HK-2 (cell line): Measurements from ENCODE around the gene EXTL1.
A peak's percentile ranks its signal among the peaks of the same experiment; 100 is the strongest.
"Not testable (repeated sequence)": the region's sequence is repeated elsewhere in the genome, so short reads cannot be mapped to it uniquely, and the experiment has no call there.

Experiments
- DNase-seq: peaks from one replicate; pipeline ENCODE4 v3.0.0-alpha.2; 2018; ENCODE audit not compliant: unreplicated experiment

EXTL1 gene

GRCh38 chr1:26021647-26022403, at the start of gene EXTL1:
EXTL1 (plus strand) TSS chr1:26021775; CDS start chr1:26022647, 872 bp downstream.
- DNase-seq, result no peak

- DNase-seq, result no peak
Observed at GRCh38 chr1:25971811-25972180, 49.8 kb upstream of the EXTL1 start.

DNA sequence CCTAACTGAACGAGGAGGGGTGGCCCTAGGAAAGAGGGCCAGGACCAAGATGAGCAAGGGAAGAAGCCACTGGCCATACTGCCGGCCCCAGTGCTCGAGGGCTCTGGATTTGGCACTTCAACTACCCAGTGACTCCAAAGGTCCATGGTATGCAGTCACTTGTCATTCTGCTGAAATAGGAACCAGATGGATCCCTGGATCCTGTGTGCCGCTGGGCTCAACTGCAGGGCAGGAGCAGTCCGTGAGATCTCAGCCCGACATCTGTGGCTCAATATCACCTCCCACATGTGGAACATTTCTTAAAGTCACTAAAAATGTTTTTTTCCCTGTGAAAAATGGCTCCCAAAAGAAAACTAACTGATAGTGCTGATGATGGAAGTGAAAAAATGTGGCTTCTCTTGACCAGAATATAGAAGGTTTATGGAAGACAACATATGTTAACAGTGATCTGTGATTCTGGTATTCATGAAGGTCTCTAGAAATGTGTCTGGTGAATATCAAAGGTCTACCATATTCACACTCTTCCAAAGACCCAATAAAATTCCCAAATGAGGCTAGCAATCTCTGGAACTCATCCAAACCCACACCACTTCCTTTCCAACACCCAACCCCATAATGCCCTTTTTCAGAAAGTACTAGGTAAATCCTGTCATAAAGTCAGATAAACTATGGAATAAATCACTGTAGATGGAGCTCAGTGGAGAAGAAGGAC, 47.8 kb upstream of the EXTL1 start:
- no peak for DNase-seq

DNA sequence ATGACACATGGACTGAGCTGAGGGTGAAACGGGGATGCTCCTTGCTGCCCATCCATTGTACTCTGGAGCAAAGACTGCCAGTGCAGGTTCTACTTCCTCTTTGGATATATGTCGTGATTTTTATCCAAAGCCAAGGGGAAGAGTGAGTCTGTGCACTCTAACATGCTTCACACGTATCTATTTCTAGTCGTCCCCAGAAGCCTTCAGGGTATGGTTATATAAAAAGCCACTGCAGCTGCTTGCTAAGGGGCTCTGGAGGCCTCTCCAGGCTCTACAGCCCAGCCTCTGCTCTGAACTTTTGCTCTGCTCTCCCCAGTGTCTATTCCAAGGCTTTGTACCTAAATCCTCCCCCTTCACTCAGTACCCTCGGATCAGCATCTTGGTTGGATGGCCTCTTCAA, 43.8 kb upstream of the EXTL1 start:
- DNase-seq, result no peak

GRCh38 chr1:25978403-25978802, 43.2 kb upstream of the EXTL1 start:
- DNase-seq, result no peak

DNA sequence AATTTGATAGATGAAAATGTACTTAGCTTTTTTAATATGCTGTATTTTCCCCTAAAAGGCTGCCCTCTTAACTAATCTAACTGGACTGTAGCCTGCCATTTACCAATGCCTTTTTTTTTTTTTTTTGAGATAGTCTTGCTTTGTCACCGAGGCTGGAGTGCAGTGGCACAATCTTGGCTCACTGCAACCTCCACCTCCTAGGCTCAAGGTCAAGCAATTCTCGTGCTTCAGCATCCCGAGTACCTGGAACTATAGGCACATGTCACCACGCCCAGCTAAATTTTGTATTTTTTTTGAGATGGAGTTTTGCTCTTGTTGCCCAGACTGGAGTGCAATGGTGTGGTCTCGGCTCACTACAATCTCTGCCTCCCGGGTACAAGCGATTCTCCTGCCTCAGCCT, 42.4 kb upstream of the EXTL1 start:
- DNase-seq, result no peak

DNA sequence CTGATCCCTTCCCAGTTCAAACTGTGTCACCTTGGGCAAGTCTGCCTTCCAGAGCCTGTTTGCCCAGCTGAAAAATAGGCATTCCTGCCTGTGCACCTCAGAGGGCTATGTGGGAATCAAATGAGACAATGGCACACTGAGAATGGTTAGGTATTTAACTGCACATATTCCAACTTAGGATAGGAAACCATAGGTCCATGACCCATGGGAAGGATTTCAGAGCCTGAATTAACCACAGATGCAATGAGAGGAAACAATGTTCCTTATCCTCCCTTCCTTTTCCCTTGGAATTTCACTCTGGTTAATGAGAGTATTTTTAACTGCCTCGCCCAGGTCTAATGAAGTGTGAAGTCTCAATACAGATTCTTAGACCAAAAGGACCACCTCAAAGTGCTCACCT, 36.4 kb upstream of the EXTL1 start:
- DNase-seq, result no peak

DNA sequence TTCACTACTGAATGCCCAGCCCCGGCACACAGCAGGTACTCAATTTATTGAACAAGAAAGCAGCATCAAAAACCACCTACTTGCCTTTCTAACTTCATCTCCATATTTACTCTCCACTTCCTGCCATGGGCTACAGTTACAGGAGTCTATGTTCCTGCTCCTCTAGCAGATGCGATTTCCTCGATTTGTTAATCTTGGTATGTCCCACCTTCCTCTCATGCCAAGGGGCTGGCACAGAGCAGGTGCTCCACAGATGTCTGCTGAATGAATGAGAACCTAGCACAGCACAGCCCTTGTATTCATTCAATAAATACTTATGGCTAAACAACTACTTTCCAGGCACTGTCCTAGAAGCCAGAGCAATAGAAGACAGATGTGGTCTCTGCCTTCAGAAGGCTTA, 35.9 kb upstream of the EXTL1 start:
- DNase-seq, result no peak

- DNase-seq, result not testable (repeated sequence)
Observed at GRCh38 chr1:25986773-25987172, 34.8 kb upstream of the EXTL1 start.

DNA sequence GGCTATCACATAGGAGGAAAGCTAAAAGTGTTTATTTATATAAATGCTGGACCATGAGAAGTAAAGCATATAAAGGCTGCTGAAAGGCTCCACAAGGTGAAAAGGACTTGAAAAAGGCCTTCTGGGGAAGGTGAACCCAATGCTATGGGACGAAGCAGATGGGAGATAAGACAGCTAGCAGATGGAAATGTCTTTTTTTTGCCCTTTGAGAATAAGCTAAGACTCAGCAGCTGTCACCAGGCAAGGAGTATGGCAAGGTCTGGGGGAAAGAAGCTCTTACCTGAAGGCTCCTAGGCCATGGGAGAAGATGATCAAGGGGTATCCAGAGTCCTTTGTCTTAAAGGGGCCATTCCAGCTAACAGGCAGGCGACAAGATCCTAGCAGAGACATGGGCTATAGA, 33.6 kb upstream of the EXTL1 start:
- no peak for DNase-seq

DNA sequence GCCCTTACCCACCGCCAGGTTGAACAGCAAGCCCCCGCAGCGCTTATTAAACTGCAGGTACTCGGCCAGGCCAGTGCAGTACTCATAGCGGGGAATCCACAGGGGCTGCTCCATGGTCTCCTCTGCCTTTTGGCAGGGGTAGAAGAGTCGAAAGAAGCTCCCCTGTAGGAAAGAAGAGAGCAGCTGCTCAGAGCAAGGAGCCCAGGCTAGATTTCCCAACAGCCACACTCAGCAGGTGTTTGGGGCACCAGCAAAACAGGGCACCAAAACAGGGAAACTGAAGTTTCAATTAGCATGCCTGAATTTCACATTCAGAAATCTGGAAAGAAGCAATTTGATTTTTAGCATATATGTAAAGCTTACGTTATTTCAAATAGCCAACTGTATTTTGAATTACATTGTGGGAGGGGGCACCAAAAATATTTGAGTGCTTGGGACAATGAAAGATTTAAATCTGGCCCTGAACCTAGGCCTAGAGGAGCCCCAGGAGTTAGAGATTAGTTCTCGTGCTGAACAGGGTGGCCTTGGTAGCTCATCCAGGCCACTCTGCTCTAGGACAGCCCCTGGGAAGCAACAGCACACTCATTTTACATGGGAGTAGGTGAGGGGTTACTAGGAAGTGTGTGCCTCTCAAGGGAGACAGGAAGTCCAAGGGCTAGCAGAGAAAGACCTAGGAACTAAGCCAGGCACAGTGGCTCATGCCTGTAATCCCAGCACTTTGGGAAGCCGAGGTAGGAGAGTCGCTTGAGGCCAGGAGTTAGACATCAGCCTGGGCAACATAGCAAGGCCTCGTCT, 31.9 kb upstream of the EXTL1 start:
- peak; percentile 6 for DNase-seq

- no peak for DNase-seq
Observed at GRCh38 chr1:25990251-25990650, 31.3 kb upstream of the EXTL1 start.

DNA sequence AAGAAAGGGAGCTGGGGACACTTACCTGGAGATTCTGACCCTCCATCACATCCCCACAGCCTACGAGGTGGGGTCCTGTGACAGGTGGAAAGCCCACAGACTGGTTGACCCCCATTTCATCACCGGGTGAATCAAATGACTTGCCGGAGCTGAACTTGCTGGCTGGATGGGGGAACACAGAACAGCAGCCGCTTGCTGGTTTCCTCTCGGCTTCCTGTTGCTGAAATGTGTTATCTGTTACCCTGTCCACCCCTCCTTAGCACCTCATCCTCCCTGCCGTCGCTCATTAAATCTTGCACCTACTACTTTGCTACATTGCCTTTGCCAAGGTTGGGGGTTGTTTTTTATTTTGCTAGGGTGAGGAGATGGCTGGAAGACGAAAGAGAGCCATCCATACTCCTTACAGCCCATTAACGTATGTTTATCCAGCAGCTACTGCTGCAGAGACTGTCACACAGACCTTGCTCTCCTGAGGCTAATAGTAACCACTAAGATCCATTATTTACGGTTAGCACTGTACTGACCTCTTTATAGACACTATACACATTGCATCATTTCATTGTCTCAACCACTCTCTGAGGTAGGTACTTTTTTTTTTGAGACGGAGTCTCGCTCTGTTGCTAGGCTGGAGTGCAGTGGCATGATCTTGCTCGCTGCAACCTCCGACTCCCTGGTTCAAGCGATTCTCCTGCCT, 30.7 kb upstream of the EXTL1 start:
- no peak for DNase-seq

DNA sequence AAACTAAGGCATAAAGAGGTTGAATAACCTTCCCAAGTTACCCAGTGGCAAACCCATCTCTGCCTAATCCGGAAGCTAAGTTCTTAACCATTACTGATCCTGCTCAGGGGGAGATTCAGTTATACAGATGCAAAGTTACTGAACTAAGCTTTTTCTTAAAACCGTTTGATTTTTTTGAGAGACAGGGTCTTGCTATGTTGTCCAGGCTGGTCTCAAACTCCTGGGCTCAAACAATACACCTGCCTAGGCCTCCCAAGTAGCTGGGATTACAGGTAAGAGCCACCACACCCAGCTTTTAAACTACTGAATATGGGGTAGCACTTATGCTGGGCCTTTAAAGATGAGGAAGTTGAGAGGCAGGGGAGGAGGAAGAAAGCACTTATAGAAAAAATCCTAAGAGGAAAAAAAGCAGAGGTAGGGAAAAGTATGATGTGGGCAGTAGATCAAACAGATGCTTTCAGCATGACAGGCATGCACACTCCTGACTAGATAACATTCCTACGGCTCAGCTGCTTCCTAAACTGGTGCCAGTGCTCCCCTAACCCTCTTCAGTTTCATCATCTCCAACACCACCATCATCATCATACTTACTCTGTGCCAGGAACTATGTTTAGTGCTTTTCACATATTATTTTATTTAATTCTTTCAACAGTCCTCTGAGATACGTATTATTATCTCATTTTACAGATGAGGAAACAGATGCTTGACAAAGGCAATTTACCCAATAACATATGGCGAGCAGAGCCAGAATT, 29.5 kb upstream of the EXTL1 start:
- DNase-seq, result no peak

- DNase-seq, result no peak
Observed at GRCh38 chr1:25992689-25993171, 28.8 kb upstream of the EXTL1 start.

- DNase-seq, result no peak
Observed at GRCh38 chr1:25993197-25993951, 28.2 kb upstream of the EXTL1 start.

GRCh38 chr1:25994402-25995150, 27.0 kb upstream of the EXTL1 start:
- DNase-seq, result no peak

GRCh38 chr1:25996966-25997827, 24.4 kb upstream of the EXTL1 start:
- DNase-seq, result no peak
